H9 (cell line): ENCODE results near the gene STOM. TPM values are rescaled to one million over a fixed set of nuclear protein-coding genes. Genes with fewer than 3 reads are reported as not detected.

Experiments
- DNase-seq: peaks from one replicate; pipeline ENCODE4 v3.0.0-alpha.2; 2017
- H2AFZ ChIP-seq: one replicate; pipeline ENCODE4 v1.6.1; 2013; ENCODE audit warnings: mild to moderate bottlenecking, low read length, control low read depth, moderate library complexity
- H2AK5ac ChIP-seq: 2 replicates; pipeline ENCODE4 v1.6.1; 2013; ENCODE audit warnings: low read length, control low read depth, mixed read lengths; ENCODE audit not compliant: insufficient read length
- H2BK120ac ChIP-seq: one replicate; pipeline ENCODE4 v1.6.1; 2013; ENCODE audit warnings: low read depth, mild to moderate bottlenecking, low read length, control low read depth, inconsistent platforms; ENCODE audit not compliant: poor library complexity, severe bottlenecking
- H2BK12ac ChIP-seq: 2 replicates; pipeline ENCODE4 v1.6.1; 2013; ENCODE audit warnings: low read length, control low read depth, mixed read lengths, low read depth; ENCODE audit not compliant: insufficient read length
- H2BK15ac ChIP-seq: 2 replicates; pipeline ENCODE4 v1.6.1; 2013; ENCODE audit warnings: low read depth, low read length, control low read depth
- H2BK20ac ChIP-seq: one replicate; pipeline ENCODE4 v1.6.1; 2013; ENCODE audit warnings: low read depth, mild to moderate bottlenecking, low read length, control low read depth, inconsistent platforms; ENCODE audit not compliant: poor library complexity, severe bottlenecking
- H2BK5ac ChIP-seq: 2 replicates; pipeline ENCODE4 v1.6.1; 2013; ENCODE audit warnings: low read length, control low read depth, mixed read lengths; ENCODE audit not compliant: insufficient read length
- H3K14ac ChIP-seq: 2 replicates; pipeline ENCODE4 v1.6.1; 2013; ENCODE audit warnings: low read length, control low read depth; ENCODE audit not compliant: insufficient read depth
- H3K18ac ChIP-seq: 2 replicates; pipeline ENCODE4 v1.6.1; 2013; ENCODE audit warnings: low read depth, mild to moderate bottlenecking, mixed read lengths, low read length, control low read depth; ENCODE audit not compliant: insufficient read length
- H3K23ac ChIP-seq: 2 replicates; pipeline ENCODE4 v1.6.1; 2013; ENCODE audit warnings: low read length, control low read depth, mixed read lengths, low read depth; ENCODE audit not compliant: insufficient read length
- H3K23me2 ChIP-seq: 2 replicates; pipeline ENCODE4 v1.6.1; 2013; ENCODE audit warnings: low read depth, mild to moderate bottlenecking, mixed read lengths, low read length, control low read depth; ENCODE audit not compliant: insufficient read length, poor library complexity, severe bottlenecking
- H3K27ac ChIP-seq: 2 replicates; pipeline ENCODE4 v1.5.1; 2013; ENCODE audit warnings: low read length, control low read depth, mixed read lengths, low read depth; ENCODE audit not compliant: insufficient read length
- H3K27me3 ChIP-seq: 2 replicates; pipeline ENCODE4 v1.6.1; 2013; ENCODE audit warnings: low read length, control low read depth, inconsistent platforms; ENCODE audit not compliant: insufficient read depth
- H3K4ac ChIP-seq: 2 replicates; pipeline ENCODE4 v1.6.1; 2013; ENCODE audit warnings: low read depth, mild to moderate bottlenecking, control low read depth, inconsistent platforms, low read length, moderate library complexity
- H3K4me1 ChIP-seq: 2 replicates; pipeline ENCODE4 v1.6.1; 2013; ENCODE audit warnings: low read length, control low read depth, inconsistent platforms; ENCODE audit not compliant: insufficient read depth
- H3K4me2 ChIP-seq: 2 replicates; pipeline ENCODE4 v1.6.1; 2013; ENCODE audit warnings: low read length, control low read depth, mixed read lengths; ENCODE audit not compliant: insufficient read length, insufficient read depth
- H3K56ac ChIP-seq: 2 replicates; pipeline ENCODE4 v1.6.1; 2013; ENCODE audit warnings: low read depth, mild to moderate bottlenecking, mixed read lengths, low read length, control low read depth; ENCODE audit not compliant: insufficient read length
- H3K79me1 ChIP-seq: 2 replicates; pipeline ENCODE4 v1.6.1; 2013; ENCODE audit warnings: low read depth, mild to moderate bottlenecking, moderate library complexity, low read length, control low read depth, inconsistent platforms; ENCODE audit not compliant: insufficient read depth, poor library complexity, severe bottlenecking
- H3K79me2 ChIP-seq: 2 replicates; pipeline ENCODE4 v1.6.1; 2013; ENCODE audit warnings: low read length, control low read depth, inconsistent platforms; ENCODE audit not compliant: insufficient read depth
- H3K9ac ChIP-seq: 2 replicates; pipeline ENCODE4 v1.6.1; 2013; ENCODE audit warnings: low read length, control low read depth, mixed read lengths; ENCODE audit not compliant: insufficient read length; ENCODE audit errors: extremely low read depth
- H3K9me3 ChIP-seq: one replicate; pipeline ENCODE4 v1.6.1; 2013; ENCODE audit warnings: low read depth, low read length, inconsistent platforms; ENCODE audit not compliant: control insufficient read depth
- H3T11ph ChIP-seq: one replicate; pipeline ENCODE4 v1.6.1; 2013; ENCODE audit warnings: mild to moderate bottlenecking, low read length, control low read depth, inconsistent platforms
- H4K20me1 ChIP-seq: one replicate; pipeline ENCODE4 v1.6.1; 2013; ENCODE audit not compliant: control insufficient read depth, insufficient read length, insufficient read depth
- H4K5ac ChIP-seq: 2 replicates; pipeline ENCODE4 v1.6.1; 2013; ENCODE audit warnings: low read depth, mild to moderate bottlenecking, mixed read lengths, low read length, control low read depth; ENCODE audit not compliant: insufficient read length
- H4K8ac ChIP-seq: replicated peaks from 2 replicates; pipeline ENCODE4 v1.6.1; 2013; ENCODE audit warnings: low read length, control low read depth, mixed read lengths, low read depth; ENCODE audit not compliant: insufficient read length
- H4K91ac ChIP-seq: 2 replicates; pipeline ENCODE4 v1.6.1; 2013; ENCODE audit warnings: low read depth, mild to moderate bottlenecking, moderate library complexity, mixed read lengths, low read length, control low read depth; ENCODE audit not compliant: insufficient read length
- H3K27ac Mint-ChIP-seq, 3 experiments: 2 replicates in 2 of 3; 3 replicates in 1 of 3; pipeline ENCODE4 v1.8.0; 2020 to 2021; ENCODE audit warnings: mixed read lengths in 3 of 3, mild to moderate bottlenecking in 1 of 3, moderate library complexity in 1 of 3
- H3K27me3 Mint-ChIP-seq: 2 replicates; pipeline ENCODE4 v1.8.0; 2021; ENCODE audit warnings: low read depth, mild to moderate bottlenecking, moderate library complexity, mixed read lengths
- H3K36me3 Mint-ChIP-seq, 3 experiments: 2 replicates in 2 of 3; 3 replicates in 1 of 3; pipeline ENCODE4 v1.8.0; 2020 to 2021; ENCODE audit warnings: low read depth in 3 of 3, mixed read lengths in 3 of 3; ENCODE audit not compliant: insufficient read depth in 1 of 3
- H3K4me1 Mint-ChIP-seq, 2 experiments: 2 replicates each; pipeline ENCODE4 v1.8.0; 2020; ENCODE audit warnings: mixed read lengths in 2 of 2
- H3K4me3 Mint-ChIP-seq, 2 experiments: 2 replicates in 1 of 2; 3 replicates in 1 of 2; pipeline ENCODE4 v1.8.0; 2020 to 2021; ENCODE audit warnings: mild to moderate bottlenecking in 2 of 2, mixed read lengths in 2 of 2, moderate library complexity in 1 of 2
- H3K9me3 Mint-ChIP-seq, 2 experiments: 2 replicates in 1 of 2; 3 replicates in 1 of 2; pipeline ENCODE4 v1.8.0; 2020; ENCODE audit warnings: mild to moderate bottlenecking in 2 of 2, mixed read lengths in 2 of 2, moderate library complexity in 1 of 2
- CTCF ChIP-seq: fragments of 200-600 bp; sonication (generic); conservative IDR thresholded peaks from 3 replicates; pipeline ENCODE4 v1.8.0; 2021; ENCODE audit warnings: antibody characterized with exemption, mild to moderate bottlenecking
- WGBS: extraction: QIAGEN DNeasy Blood & Tissue Kit; methylation state at CpG from one replicate; pipeline ENCODE4 v1.1.7; 2013; ENCODE audit warnings: missing lambda C conversion rate, low lambda C conversion rate, mixed read lengths; ENCODE audit not compliant: insufficient read length; ENCODE audit errors: extremely low coverage; 5-methylcytosine and 5-hydroxymethylcytosine counted together
- total RNA-seq: library from RNA; stranded (reverse); gene quantifications from 2 replicates; pipeline ENCODE4 v1.2.1, GENCODE V29; 2021

STOM gene
- total RNA-seq, 1 experiment from 2014 or later, result 15.3 TPM

- TF ChIP-seq CTCF, result no peak
- no peak overlapping the region for H2BK20ac ChIP-seq
- Mint-ChIP-seq H3K4me1 (0 out of 4 replicates have a peak, but pooled peaks cover 0 to 4% of the 10 kb centered on the region in 2 experiments), H3K27me3 (peaks cover 4% of the 10 kb centered on the region), H3K9me3 (no peaks in the 10 kb centered on the region), H3K36me3 (peaks cover 0 to 11% (median 0%) of the 10 kb centered on the region in 3 experiments; a peak in 2 of 7 replicates), H3K27ac (no peak overlapping the region), H3K4me3 (no peak overlapping the region)
- H3T11ph ChIP-seq, result no peak overlapping the region
- no peak overlapping the region for H4K91ac ChIP-seq
- no peak overlapping the region for H3K14ac ChIP-seq
- no peak overlapping the region for H3K4ac ChIP-seq
- no peak overlapping the region for H4K5ac ChIP-seq
- H2AK5ac ChIP-seq, result no peak overlapping the region
- H3K4me1 ChIP-seq, result no peaks in the 10 kb centered on the region
- no peak overlapping the region for H2BK12ac ChIP-seq
- no peaks in the 10 kb centered on the region for H3K9me3 ChIP-seq
- DNase-seq, result no peak
- no peak overlapping the region for H3K18ac ChIP-seq
- H3K79me1 ChIP-seq, result no peaks in the 10 kb centered on the region
- H2BK15ac ChIP-seq, result no peak overlapping the region
- H3K27ac ChIP-seq, result no peak overlapping the region
- H2BK120ac ChIP-seq, result no peak overlapping the region
- no peak overlapping the region for H4K8ac ChIP-seq
- no peaks in the 10 kb centered on the region for H3K79me2 ChIP-seq
- no peak overlapping the region for H2BK5ac ChIP-seq
- H3K27me3 ChIP-seq, result no peaks in the 10 kb centered on the region
- H3K56ac ChIP-seq, result no peak overlapping the region
- no peak overlapping the region for H2AFZ ChIP-seq
- H3K23ac ChIP-seq, result no peak overlapping the region
- H3K23me2 ChIP-seq, result no peaks in the 10 kb centered on the region
- no peaks in the 10 kb centered on the region for H4K20me1 ChIP-seq
- H3K9ac ChIP-seq, result no peak overlapping the region
- no CpG with 5 or more reads among the region's 5 CpGs for WGBS
- no peak overlapping the region for H3K4me2 ChIP-seq
These were observed 50.7 kb downstream of the STOM start for GRCh38 chr9:121319383-121319780.
